Ovary (tissue), 9 donors: ENCODE measurements around the gene GLB1L3. TPM values are rescaled to one million over a fixed set of nuclear protein-coding genes. Genes with fewer than 3 reads are reported as not detected.

Experiments
- DNase-seq, 5 donors: peaks; one replicate each; pipeline ENCODE4 v3.0.0-alpha.2; 2019 to 2020
- H3K27ac ChIP-seq, 2 donors: fragments of 200-600 bp; one replicate each; pipeline versions ENCODE4 v1.5.1 to v1.8.0; 2019 to 2022
- H3K27me3 ChIP-seq: fragments of 200-600 bp; one replicate; pipeline ENCODE4 v1.8.0; 2022
- H3K36me3 ChIP-seq: fragments of 200-600 bp; sonication (generic); one replicate; pipeline ENCODE4 v1.5.1; 2019
- H3K4me1 ChIP-seq: one replicate; pipeline ENCODE4 v1.8.1; 2013; ENCODE audit warnings: mild to moderate bottlenecking, moderate library complexity; ENCODE audit not compliant: insufficient read depth
- H3K4me3 ChIP-seq: fragments of 200-600 bp; sonication (generic); one replicate; pipeline ENCODE4 v1.5.1; 2017
- H3K9me3 ChIP-seq, 2 donors: fragments of 200-600 bp in 1 of 2; sonication (generic) in 1 of 2; one replicate each; pipeline versions ENCODE4 v1.5.1 to v1.8.1; 2013 to 2019; ENCODE audit warnings: mild to moderate bottlenecking in 1 of 2, moderate library complexity in 1 of 2
- CTCF ChIP-seq, 3 donors: fragments of 450-650 bp in 2 of 3; fragments of 200-600 bp in 1 of 3; IDR thresholded peaks; one replicate each; pipeline versions ENCODE4 v1.5.1 to v1.8.0; 2016 to 2022; ENCODE audit warnings: antibody characterized with exemption in 3 of 3, mild to moderate bottlenecking in 1 of 3
- EP300 ChIP-seq: sonication (generic); formaldehyde crosslinking; IDR thresholded peaks from one replicate; pipeline ENCODE4 v1.6.1; 2017; ENCODE audit warnings: antibody characterized with exemption
- POLR2A ChIP-seq: fragments of 450-650 bp; IDR thresholded peaks from one replicate; pipeline ENCODE4 v1.6.1; 2017; ENCODE audit warnings: antibody characterized with exemption, mild to moderate bottlenecking, moderate library complexity
- WGBS, 3 donors: extraction: QIAGEN DNeasy Blood & Tissue Kit in 1 of 3; methylation state at CpG; one replicate each; pipeline versions ENCODE4 v1.1.5 to v1.1.7; 2013 to 2017; 5-methylcytosine and 5-hydroxymethylcytosine counted together
- intact Hi-C, 4 donors: fragments of 100-400 bp; cut with DNase I; formaldehyde crosslinking; loops; one replicate each; pipeline versions ENCODE4 v1.11.0 to v1.15.1; 2022 to 2023
- polyA plus RNA-seq, 2 donors: library from polyadenylated mRNA; stranded (reverse); fragments of 200-250 nt in 1 of 2; fragments of 350-450 nt in 1 of 2; fragmentation: Illumina TruSeq in 1 of 2; extraction: RNeasy Lipid Tissue Mini Kit (QIAGEN cat#74804) in 1 of 2; gene quantifications; one replicate each; pipeline ENCODE4 v1.2.3, GENCODE V29; 2013 to 2014
- total RNA-seq, 7 donors: library from RNA; depleted of rRNA in 2 of 7; stranded (reverse); fragments of >200 nt in 2 of 7; fragmentation: NEBNext Ultra II Directional in 3 of 7; extraction: Animal tissue kit (Norgen Biotek cat#: 25700) in 3 of 7; gene quantifications; one replicate each; pipeline versions ENCODE4 v1.1.0 to v1.2.4, GENCODE V29; 2016 to 2023
- donor health status: DM: no; HTN: no; CAD: no; lungs with moderate emphysema.
- donor health status: DM: no; HTN: no; CAD: no.
- donor health status: Bipolar disorder and iron deficiency.
- donor health status: DM: yes; HTN: yes; CAD: no.
- donor health status: DM: no; HTN: no; CAD: no.
- donor health status: DM: yes; HTN: yes; CAD: no.

Gene GLB1L3
- total and polyA plus RNA-seq, 9 donors, result 0.07 to 0.20 (median 0.12) TPM; not detected in 4

GRCh38 chr11:134349109-134349801 lies 73.1 kb downstream of the GLB1L3 start:
- H3K4me3 ChIP-seq, result no peak overlapping the region
- H3K36me3 ChIP-seq, result no peaks in the 10 kb centered on the region
- no peak for DNase-seq
- H3K27ac ChIP-seq, result no peak overlapping the region
- peaks cover 11% of the 10 kb centered on the region for H3K4me1 ChIP-seq
- H3K27me3 ChIP-seq, result no peaks in the 10 kb centered on the region
- WGBS, 3 donors, result 76 to 79% (median 78%) methylated on average over 6 of the region's 6 CpGs
- no peaks in the 10 kb centered on the region for H3K9me3 ChIP-seq
- TF ChIP-seq EP300, result no peak
- no peak for TF ChIP-seq CTCF (IDR thresholded peaks at IDR 0.05)
- TF ChIP-seq POLR2A, result no peak
- intact Hi-C loops, result no loop called here

- TF ChIP-seq POLR2A (no peak), EP300 (no peak), CTCF (IDR thresholded peaks at IDR 0.05) (no peak)
- WGBS, 3 donors, result 92 to 95% (median 94%) methylated on average over 10 of the region's 10 CpGs
- intact Hi-C loops, result no loop called here
- Histone ChIP-seq H3K36me3 (no peaks in the 10 kb centered on the region), H3K4me1 (peaks cover 11% of the 10 kb centered on the region), H3K27me3 (no peaks in the 10 kb centered on the region), H3K9me3 (no peaks in the 10 kb centered on the region), H3K27ac (no peak overlapping the region), H3K4me3 (no peak overlapping the region)
- no peak for DNase-seq
Observed at GRCh38 chr11:134349802-134350355, 73.7 kb downstream of the GLB1L3 start.

- Histone ChIP-seq H3K4me1 (peaks cover 7% of the 10 kb centered on the region), H3K27ac (no peak overlapping the region), H3K27me3 (no peaks in the 10 kb centered on the region), H3K4me3 (no peak overlapping the region), H3K36me3 (no peaks in the 10 kb centered on the region), H3K9me3 (no peaks in the 10 kb centered on the region)
- intact Hi-C loops, result no loop called here
- no peak for TF ChIP-seq EP300
- TF ChIP-seq POLR2A, result no peak
- no peak for TF ChIP-seq CTCF (IDR thresholded peaks at IDR 0.05)
- DNase-seq, result no peak
- WGBS, 3 donors, result 95 to 96% (median 96%) methylated on average over 9 of the region's 9 CpGs
Observed at GRCh38 chr11:134350381-134350780, 74.2 kb downstream of the GLB1L3 start.

- 62 to 77% (median 64%) methylated on average over 2 of the region's 2 CpGs for WGBS, 3 donors
- Histone ChIP-seq H3K4me3 (no peak overlapping the region), H3K27ac (no peak overlapping the region), H3K36me3 (no peaks in the 10 kb centered on the region), H3K27me3 (no peaks in the 10 kb centered on the region), H3K9me3 (no peaks in the 10 kb centered on the region), H3K4me1 (no peaks in the 10 kb centered on the region)
- intact Hi-C loops, result no loop called here
- no peak for DNase-seq
- TF ChIP-seq CTCF (IDR thresholded peaks at IDR 0.05) (no peak), POLR2A (no peak), EP300 (no peak)
Observed at GRCh38 chr11:134352111-134352510, 75.9 kb downstream of the GLB1L3 start.
